Memory B cell (primary cell): ENCODE data around the gene CSTB.

Experiments
- ATAC-seq: fragments of 150-1000 bp; cut with Tn5 transposase; 2 replicates; pipeline ENCODE4 v1.10.0; 2021; ENCODE audit warnings: low read depth, mild to moderate bottlenecking, moderate library complexity
- DNase-seq, 2 donors: peaks; one replicate each; pipeline ENCODE4 v3.0.0; 2022; ENCODE audit warnings: low spot score in 2 of 2
- H3K27ac Mint-ChIP-seq: one replicate; pipeline ENCODE4 v1.8.0; 2022; ENCODE audit warnings: mild to moderate bottlenecking, moderate library complexity, mixed read lengths
- H3K27me3 Mint-ChIP-seq: one replicate; pipeline ENCODE4 v1.8.0; 2022; ENCODE audit warnings: mixed read lengths
- H3K36me3 Mint-ChIP-seq: one replicate; pipeline ENCODE4 v1.8.0; 2022; ENCODE audit warnings: mild to moderate bottlenecking, mixed read lengths
- H3K4me1 Mint-ChIP-seq: one replicate; pipeline ENCODE4 v1.8.0; 2022; ENCODE audit warnings: mixed read lengths
- H3K4me3 Mint-ChIP-seq: one replicate; pipeline ENCODE4 v1.8.0; 2022; ENCODE audit warnings: mild to moderate bottlenecking, moderate library complexity, mixed read lengths
- H3K9me3 Mint-ChIP-seq: one replicate; pipeline ENCODE4 v1.8.0; 2022; ENCODE audit warnings: mixed read lengths

CSTB gene

DNA sequence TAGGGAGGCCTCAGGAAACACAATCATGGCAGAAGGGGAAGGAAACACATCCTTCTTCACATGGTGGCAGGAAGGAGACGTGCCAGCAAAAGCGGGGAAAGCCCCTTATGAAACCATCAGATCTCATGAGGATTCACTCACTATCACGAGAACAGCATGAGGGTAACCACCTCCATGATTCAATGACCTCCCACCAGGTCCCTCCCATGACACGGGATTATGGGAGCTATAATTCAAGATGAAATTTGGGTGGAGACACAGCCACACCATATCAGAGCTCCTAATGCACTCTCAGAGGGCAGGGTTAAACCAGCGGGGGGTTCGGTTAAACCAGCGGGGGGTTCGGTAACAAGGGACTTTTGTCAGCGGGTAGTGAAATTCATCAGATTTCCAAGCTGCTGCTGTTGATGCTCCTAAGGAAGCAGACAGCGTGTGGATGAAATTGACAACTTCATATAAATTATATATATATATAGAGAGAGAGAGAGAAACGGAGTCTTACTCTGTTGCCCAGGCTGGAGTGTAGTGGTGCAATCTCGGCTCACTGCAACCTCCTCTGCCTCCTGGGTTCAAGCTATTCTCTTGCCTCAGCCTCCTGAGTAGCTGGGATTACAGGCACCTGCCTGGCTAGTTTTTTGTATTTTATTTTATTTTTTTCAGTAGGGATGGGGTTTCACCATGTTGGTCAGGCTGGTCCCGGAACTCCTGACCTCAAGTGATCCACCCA lies 4.2 kb downstream of the CSTB start:
- H3K4me1 Mint-ChIP-seq: peaks cover 14% of the 10 kb centered on the region
- no peaks in the 10 kb centered on the region for H3K9me3 Mint-ChIP-seq
- peaks cover 4% of the 10 kb centered on the region for H3K27me3 Mint-ChIP-seq
- peak overlapping the region; percentile 18 for H3K27ac Mint-ChIP-seq
- no peak overlapping the region for H3K4me3 Mint-ChIP-seq
- DNase-seq (no peak), ATAC-seq (no peak)
- peaks cover 13% of the 10 kb centered on the region for H3K36me3 Mint-ChIP-seq

DNA sequence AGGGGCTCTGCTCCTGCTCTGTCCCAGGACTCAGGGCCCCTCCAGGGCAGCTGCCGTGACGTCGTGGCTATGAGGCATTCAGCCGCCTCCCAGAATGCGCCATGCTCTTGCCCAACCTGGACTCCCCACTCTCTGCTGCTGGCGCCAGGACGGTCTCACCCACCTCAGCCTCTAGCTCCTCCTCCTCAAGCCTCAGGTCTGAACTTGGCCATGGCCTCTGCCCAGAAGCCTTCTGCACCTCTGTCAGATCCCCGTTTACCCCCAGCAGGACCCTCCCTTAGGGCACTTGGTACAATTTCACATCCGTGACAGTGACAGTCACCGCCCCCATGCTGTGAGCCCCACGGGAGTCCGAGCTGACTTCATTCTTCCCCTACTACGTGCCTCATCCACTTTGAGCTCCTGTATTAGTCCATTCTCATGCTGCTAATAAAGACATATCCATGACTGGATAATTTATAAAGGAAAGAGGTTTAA lies 4.9 kb downstream of the CSTB start:
- Mint-ChIP-seq H3K4me1 (peaks cover 14% of the 10 kb centered on the region), H3K36me3 (peaks cover 13% of the 10 kb centered on the region), H3K9me3 (no peaks in the 10 kb centered on the region), H3K4me3 (no peak overlapping the region), H3K27ac (peak overlapping the region; percentile 18), H3K27me3 (peaks cover 4% of the 10 kb centered on the region)
- no peak for DNase-seq
- no peak for ATAC-seq

DNA sequence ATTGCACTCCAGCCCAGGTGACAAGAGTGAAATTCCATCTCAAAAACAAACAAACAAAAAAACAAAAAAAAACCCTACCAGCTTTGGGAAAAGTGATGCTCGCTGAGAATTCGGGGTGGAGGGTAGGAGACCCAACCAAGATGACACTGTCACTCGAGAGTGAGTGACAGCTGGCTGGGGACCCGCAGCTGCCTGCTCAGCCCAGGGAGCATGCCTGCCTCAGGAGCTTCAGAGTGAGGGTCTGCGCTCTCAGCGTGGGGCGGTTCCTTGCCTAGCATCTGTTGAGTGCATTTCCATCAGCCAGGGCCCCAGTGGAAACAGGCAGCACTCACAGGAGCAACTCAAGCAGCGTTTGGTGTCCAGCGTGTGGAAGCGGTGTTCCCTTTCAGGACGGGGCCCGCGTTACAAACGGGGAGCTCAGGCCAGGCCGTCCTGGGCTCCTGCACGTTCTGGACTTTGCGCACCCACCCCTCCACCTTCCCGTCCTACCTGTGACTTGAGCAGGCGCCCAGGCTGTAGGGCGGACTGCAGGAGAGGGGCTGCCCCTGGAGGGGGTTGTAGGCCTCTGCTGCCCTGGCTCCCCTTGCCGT lies 5.9 kb downstream of the CSTB start:
- no peak overlapping the region for H3K27ac Mint-ChIP-seq
- peaks cover 13% of the 10 kb centered on the region for H3K36me3 Mint-ChIP-seq

DNA sequence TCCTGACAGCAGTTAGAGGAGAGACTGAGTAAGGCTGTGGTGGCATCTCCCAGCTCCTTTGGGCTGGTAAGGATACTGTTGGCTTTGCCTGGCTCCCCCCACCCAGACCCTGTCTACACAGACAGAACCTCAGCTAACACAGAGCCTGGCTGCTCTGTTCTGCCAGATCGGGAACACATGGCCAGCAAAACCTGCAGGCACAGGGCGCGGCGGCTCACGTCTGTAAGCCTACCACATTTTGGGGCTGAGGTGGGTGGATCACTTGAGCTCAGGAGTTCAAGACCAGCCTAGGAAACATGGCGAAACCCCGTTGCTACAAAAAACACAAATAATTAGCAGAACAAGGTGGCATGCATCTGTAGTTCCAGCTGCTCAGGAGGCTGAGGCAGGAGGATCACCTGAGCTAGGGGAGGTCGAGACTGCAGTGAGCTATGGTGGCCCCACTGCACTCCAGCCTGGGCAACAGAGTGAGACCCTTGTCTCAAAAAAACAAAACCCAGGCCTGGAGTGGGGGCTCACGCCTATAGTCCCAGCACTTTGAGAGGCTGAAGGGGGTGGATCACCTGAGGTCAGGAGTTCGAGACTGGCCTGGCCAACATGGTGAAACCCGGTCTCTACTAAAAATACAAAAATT lies 6.7 kb downstream of the CSTB start:
- Mint-ChIP-seq H3K4me1 (peaks cover 9% of the 10 kb centered on the region), H3K36me3 (peaks cover 13% of the 10 kb centered on the region), H3K9me3 (no peaks in the 10 kb centered on the region), H3K27me3 (peaks cover 4% of the 10 kb centered on the region), H3K4me3 (no peak overlapping the region), H3K27ac (peak overlapping the region; percentile 12)
- ATAC-seq (no peak), DNase-seq (no peak)

More for the DNA sequence above, 5.9 kb downstream of the CSTB start:
- no peak for ATAC-seq
- H3K4me3 Mint-ChIP-seq: no peak overlapping the region
- no peaks in the 10 kb centered on the region for H3K9me3 Mint-ChIP-seq
- H3K4me1 Mint-ChIP-seq: peaks cover 9% of the 10 kb centered on the region
- H3K27me3 Mint-ChIP-seq: peaks cover 4% of the 10 kb centered on the region
- no peak for DNase-seq

DNA sequence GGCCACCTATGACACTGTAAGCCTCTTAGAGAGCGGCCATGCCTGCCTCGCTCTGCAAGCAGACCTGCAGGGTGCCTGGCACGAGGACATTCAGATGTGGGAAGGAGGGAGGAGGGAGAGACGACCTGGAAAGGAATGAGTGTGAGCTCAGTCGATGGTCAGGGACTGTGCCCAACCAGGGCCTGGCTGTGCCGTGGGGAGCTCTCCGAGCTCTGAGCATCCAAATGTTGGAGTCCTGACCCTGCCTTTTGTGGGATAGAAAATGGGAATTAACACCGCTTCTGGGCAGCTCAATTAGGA lies 7.3 kb downstream of the CSTB start:
- DNase-seq (no peak), ATAC-seq (no peak)
- Mint-ChIP-seq H3K4me1 (peaks cover 9% of the 10 kb centered on the region), H3K27me3 (peaks cover 4% of the 10 kb centered on the region), H3K4me3 (no peak overlapping the region), H3K36me3 (peaks cover 9% of the 10 kb centered on the region), H3K9me3 (no peaks in the 10 kb centered on the region), H3K27ac (no peak overlapping the region)

DNA sequence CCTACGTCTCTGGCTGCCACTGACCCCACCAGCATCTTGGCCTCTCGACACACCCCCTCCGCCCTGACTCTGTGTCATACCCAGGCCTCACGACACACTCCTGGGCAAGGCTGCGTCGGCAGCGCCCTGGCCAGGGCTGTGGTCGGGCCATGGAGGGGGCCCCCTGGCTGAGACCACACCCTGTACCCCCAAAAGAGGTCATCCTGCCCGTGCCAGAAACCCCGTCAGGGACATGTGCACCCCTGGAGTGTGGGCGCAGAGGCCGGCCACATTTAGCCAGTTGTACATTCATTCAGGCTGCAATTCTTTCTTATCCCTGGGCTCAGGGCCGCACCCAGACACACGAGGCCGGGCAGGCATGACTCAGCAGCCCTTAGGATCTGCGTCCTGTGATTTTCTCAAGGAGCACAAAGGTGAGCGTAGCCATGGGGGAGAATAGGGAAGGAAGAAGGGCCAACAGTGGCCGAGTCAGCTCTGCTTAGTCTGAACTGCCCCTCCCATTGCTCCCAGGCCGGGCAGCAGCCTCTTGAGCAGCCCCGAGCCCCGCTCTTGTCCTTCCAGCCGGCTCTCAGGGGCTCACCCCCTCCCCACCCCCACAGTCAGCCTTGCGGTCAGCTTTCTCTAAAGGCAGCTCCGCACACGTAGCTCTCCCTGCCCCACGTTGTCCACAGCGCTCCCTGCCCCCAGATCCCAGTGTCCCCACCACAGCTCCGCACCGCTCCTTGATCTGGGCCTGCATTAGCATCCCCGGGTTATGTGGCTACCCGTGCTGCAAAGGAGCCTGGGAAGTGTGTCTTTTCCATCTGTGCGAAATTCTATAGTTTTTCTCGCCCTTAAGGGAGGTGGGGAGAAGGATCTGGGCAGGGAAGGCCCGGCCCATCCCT lies 7.9 kb downstream of the CSTB start:
- H3K27me3 Mint-ChIP-seq: peaks cover 4% of the 10 kb centered on the region
- DNase-seq (no peak), ATAC-seq (no peak)
- H3K4me1 Mint-ChIP-seq: peaks cover 9% of the 10 kb centered on the region
- H3K27ac Mint-ChIP-seq: no peak overlapping the region
- H3K36me3 Mint-ChIP-seq: peaks cover 4% of the 10 kb centered on the region
- H3K4me3 Mint-ChIP-seq: no peak overlapping the region
- H3K9me3 Mint-ChIP-seq: no peaks in the 10 kb centered on the region

DNA sequence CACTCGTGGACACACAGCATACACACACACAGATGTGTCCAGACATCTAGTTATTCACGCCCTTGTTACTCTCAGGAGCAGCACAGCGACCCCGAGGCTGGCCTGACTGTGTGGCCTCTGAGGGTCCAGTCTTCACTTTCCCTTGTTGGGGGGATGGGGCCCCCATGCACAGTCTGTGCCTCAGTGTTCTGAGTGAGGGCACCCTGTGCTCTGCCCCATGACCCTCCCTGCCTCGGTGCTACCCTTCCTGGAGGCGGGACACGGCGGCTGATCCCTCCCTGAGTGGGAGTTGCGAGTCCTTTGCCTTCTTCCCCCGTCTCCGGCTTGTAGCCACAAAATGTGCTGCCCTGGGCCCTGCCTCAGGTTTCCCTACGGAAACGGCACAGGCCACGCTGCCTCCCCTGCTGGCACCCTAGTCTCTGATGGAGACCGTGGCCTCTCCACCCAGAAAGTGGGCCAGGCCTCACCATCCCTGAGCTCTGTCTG lies 8.6 kb downstream of the CSTB start:
- DNase-seq (no peak), ATAC-seq (no peak)
- H3K4me1 Mint-ChIP-seq: peaks cover 9% of the 10 kb centered on the region
- no peaks in the 10 kb centered on the region for H3K9me3 Mint-ChIP-seq
- H3K36me3 Mint-ChIP-seq: peaks cover 4% of the 10 kb centered on the region
- no peak overlapping the region for H3K4me3 Mint-ChIP-seq
- peaks cover 4% of the 10 kb centered on the region for H3K27me3 Mint-ChIP-seq
- no peak overlapping the region for H3K27ac Mint-ChIP-seq

DNA sequence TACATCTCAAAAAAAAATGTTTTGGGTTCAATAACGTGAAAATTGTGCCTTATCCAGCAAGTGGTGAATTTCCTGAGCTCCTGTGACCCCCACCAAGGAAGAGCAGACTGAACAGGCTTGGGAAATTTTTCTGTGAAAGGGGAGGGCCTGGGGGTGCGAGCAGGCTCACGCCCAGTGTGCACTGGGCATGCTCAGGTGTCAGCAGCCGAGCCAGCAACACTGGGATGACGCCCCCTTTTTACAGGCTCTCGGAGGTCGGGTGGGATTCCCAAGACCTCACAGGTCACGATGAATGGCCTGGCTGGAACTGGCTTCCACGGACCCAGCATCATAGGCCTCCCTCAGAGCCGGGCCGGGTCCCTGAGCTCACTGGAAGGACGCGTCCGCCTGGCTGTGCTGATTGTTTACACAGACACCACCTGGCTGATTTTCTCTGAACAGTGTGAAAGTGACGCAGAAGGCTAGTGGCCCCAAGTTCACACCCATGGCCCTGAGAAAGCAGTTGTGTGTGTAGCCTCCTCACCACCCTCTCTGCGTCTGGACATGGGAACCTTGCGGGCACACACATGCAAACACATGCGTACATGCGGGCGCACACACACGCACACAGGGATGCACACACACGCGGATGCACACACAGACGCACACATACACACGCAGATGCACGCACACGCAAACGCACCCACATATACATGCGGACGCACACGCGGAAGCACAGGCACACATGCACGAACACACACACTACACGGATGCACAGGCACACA lies 9.2 kb downstream of the CSTB start:
- peaks cover 9% of the 10 kb centered on the region for H3K4me1 Mint-ChIP-seq
- peaks cover 4% of the 10 kb centered on the region for H3K27me3 Mint-ChIP-seq
- peaks cover 4% of the 10 kb centered on the region for H3K36me3 Mint-ChIP-seq
- H3K4me3 Mint-ChIP-seq: no peak overlapping the region
- no peaks in the 10 kb centered on the region for H3K9me3 Mint-ChIP-seq
- ATAC-seq (no peak), DNase-seq (no peak)
- no peak overlapping the region for H3K27ac Mint-ChIP-seq

DNA sequence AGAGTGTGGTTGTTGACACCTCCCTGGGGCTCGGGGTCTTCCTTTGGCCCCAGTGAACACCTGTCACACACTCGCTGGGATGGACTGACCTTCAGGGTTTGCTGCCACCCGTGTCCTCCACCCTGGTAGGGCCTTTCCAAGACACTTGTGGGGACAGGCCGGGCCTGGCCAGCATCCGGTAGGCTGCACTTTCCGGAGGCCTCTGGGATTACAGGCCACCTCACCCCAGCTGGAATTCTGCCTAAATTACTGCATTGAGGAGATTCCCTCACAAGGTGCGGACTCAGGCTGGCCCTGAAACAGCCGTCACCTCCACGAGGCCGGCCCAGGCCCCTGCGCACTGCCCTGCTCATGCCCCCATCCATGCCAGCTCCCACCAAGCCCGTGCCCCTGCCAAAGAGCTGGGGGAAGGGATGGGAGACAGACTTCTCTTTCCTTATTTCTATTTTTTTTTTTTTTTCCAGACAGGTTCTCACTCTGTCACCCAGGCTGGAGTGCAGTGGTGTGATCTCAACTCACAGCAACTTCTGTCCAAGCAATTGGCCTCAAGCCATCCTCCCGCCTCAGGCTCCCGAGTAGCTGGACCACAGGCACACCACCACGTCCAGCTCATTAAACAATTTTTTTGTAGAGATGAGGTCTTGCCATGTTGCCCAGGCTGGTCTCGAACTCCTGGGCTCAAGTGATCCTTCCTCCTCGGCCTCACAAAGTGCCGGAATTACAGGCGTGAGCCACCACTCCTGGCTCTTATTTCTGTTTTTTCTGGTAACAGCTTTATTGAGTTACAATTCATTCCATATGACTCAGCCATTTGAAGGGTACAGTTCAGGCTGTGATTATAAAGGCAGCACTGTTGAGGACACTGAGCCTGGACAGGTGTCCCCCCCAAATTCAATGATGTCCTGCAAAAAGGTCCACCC lies 11.3 kb downstream of the CSTB start:
- H3K4me1 Mint-ChIP-seq: peaks cover 2% of the 10 kb centered on the region
- peaks cover 3% of the 10 kb centered on the region for H3K36me3 Mint-ChIP-seq
- no peak for ATAC-seq
- H3K27me3 Mint-ChIP-seq: peaks cover 4% of the 10 kb centered on the region
- no peaks in the 10 kb centered on the region for H3K9me3 Mint-ChIP-seq
- no peak overlapping the region for H3K4me3 Mint-ChIP-seq
- no peak overlapping the region for H3K27ac Mint-ChIP-seq
- DNase-seq: no peak

DNA sequence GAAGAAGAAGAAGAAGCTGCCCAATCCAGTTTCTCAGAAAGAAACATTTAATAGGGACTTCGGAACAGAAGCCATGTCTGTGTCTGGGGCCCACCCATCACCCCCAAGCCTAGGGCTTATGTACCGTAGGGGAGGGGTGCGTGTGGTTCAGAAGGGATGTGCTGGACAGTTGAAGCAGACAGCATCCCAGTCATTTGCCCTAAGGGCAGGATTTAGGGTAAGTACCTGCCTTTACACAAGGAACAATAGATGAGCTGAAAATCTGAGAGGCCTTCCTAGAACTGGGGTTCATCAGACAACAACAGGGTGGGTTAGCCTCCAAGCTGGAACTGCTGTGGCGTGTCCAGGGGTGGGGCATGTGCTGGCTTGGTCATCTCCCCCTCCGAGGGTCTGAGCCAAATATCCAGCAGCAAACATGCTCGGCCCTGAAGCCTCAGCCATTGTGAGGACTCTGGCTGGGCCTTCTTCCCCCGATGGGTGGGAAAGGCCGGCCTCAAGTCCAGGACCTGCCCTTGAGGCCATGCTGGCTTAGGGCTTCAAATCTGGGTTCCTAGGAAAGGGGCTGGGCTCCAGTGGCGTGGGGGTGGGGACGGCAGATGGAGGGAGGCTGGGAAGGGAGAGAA lies 12.1 kb downstream of the CSTB start:
- Mint-ChIP-seq H3K9me3 (no peaks in the 10 kb centered on the region), H3K27me3 (peaks cover 4% of the 10 kb centered on the region), H3K27ac (no peak overlapping the region), H3K4me3 (no peak overlapping the region), H3K4me1 (peaks cover 2% of the 10 kb centered on the region), H3K36me3 (peaks cover 3% of the 10 kb centered on the region)
- DNase-seq (no peak), ATAC-seq (no peak)

DNA sequence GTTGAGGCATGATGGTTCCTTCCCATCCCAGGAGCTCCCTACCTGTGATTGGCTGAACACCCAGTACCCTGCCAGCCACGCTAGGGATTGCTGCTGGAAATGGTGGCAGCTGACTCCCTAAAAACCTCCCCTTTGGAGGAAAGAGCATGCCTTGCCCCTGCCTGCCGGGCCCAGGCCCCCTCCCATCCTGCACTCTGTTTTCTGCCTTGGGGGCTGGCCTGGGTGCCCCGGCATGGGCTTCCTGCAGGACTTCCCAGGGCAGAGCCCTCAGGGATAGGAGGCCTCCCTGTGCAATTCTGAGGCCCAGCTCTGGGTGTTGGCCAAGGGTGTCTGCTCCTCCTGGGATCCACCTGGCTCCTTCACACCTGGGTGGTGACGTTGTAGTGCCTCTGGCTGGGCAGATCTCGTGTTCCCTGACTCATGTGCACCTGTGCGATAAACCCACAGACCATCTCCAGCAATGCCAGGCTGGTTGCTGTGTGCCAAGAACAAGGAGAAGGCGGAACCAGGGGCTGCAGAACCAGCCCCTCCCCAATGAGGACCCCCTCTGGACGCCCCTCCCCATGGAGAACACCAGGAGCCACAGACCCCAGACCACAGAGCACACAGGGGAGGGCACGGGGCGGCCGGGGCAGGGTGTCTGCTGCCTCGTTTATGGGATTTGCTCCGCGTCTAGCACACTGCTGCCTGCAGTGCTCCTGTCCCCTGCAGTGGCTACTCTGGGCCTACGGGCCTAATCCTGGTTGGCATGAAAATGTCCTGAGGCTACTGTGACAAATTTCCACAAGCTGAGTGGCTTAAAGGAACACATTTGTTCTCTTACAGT lies 13.6 kb downstream of the CSTB start:
- H3K36me3 Mint-ChIP-seq: peaks cover 3% of the 10 kb centered on the region
- no peaks in the 10 kb centered on the region for H3K9me3 Mint-ChIP-seq
- DNase-seq (no peak), ATAC-seq (no peak)
- no peak overlapping the region for H3K4me3 Mint-ChIP-seq
- H3K27ac Mint-ChIP-seq: no peak overlapping the region
- no peaks in the 10 kb centered on the region for H3K4me1 Mint-ChIP-seq
- H3K27me3 Mint-ChIP-seq: no peaks in the 10 kb centered on the region

DNA sequence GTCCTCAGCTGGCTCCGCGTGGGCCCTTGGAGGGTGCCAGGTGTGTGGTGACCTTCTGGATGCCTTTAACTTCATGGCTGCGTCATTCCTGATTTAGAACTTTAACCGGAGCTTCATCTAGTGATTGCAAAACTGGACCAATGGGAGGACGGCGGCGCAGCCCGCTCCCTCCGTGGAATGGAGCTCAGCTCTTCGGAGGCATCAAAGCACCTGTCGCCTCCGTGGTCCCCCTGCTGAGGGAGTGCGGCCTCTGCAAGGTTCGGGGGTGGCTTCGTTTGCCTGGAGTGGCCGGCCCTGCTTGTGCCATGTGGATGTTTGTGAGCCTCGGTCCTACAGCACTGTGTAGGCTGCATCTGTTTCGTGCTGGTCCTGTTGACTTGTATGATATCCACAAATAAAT lies 14.2 kb downstream of the CSTB start:
- H3K4me3 Mint-ChIP-seq: no peak overlapping the region
- no peak for ATAC-seq
- H3K4me1 Mint-ChIP-seq: no peaks in the 10 kb centered on the region
- no peaks in the 10 kb centered on the region for H3K27me3 Mint-ChIP-seq
- DNase-seq: no peak
- H3K9me3 Mint-ChIP-seq: no peaks in the 10 kb centered on the region
- no peak overlapping the region for H3K27ac Mint-ChIP-seq
- H3K36me3 Mint-ChIP-seq: peaks cover 3% of the 10 kb centered on the region
